HG02970 (cell line): ENCODE results near the gene GBF1.

Experiments
- ATAC-seq: cut with Tn5 transposase; IDR thresholded peaks from one replicate; pipeline ENCODE4 v1.9.1; 2021; ENCODE audit warnings: mild to moderate bottlenecking, moderate library complexity, moderate number of reproducible peaks; ENCODE audit not compliant: unreplicated experiment, low FRiP score

The GBF1 gene

DNA sequence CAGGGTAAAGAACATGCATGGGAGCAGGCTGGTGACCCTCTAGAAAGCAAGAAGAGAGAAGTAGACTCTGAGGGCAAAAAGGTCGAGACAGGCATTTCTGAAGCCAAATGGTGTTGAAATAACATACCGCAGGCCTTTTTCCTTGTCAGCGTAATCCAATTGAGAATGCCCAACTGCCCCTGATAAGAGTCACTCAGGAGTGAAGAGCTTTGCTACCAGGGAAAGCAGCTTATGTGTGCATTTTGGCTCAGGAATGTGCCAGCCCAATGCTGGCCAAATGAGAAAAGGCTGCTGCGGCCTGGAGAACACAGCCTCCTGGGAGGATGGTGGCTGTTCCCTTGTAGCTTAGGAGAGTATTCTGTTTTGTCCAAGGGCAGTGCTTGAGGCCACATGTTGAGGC lies 88.8 kb downstream of the GBF1 start:
- no peak for ATAC-seq

DNA sequence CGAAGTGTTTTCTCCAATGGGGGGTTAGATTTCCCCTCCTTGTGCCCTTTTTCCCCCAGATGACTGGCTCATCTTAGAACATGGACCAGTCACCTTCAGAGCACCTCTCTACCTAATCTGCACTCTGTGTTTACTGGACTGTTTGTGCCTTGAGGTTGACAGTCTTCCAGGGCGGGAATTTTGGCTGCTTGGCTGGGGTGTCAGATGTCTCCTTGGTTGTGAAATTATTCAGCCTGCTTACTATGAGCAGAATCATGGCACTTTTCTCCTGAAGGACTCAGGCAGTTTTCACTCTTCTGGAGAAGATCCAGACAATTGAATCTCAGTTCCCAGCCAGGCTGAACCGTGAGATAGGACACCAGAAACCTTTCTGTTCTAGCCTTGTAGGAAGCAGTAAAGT lies 89.9 kb downstream of the GBF1 start:
- ATAC-seq = no peak

DNA sequence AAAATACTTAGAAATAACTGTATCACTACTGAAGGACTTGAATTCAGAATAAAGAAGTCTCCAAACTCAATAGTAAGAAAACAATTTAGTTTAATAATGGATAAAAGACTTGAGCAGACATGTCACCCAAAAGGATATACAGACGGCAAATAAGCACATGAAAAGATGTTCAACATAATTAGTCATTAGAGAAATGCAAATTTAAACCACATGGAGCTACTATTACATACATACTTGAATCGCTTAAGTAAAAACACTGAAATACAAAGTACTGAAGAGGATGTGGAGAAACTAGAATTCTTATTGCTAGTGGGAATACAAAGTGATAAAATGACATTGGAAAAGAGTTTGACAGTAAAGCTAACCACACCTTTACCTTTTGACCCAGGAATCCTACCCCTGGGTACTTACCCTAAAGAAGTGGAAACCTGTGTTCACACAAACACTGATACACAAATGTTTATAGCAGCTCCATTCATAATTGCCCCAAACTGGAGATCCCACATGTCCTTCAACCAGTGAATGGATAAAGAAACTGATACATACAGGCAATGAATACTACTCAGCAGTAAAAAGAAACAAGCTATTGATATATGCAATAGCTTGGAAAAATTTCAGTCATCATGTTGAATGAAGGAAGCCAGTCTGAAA lies 95.8 kb downstream of the GBF1 start:
- ATAC-seq = no peak

GRCh38 chr10:102342458-102342857 lies 97.1 kb downstream of the GBF1 start:
- ATAC-seq = no peak

GRCh38 chr10:102342958-102343357 lies 97.6 kb downstream of the GBF1 start:
- ATAC-seq = no peak

DNA sequence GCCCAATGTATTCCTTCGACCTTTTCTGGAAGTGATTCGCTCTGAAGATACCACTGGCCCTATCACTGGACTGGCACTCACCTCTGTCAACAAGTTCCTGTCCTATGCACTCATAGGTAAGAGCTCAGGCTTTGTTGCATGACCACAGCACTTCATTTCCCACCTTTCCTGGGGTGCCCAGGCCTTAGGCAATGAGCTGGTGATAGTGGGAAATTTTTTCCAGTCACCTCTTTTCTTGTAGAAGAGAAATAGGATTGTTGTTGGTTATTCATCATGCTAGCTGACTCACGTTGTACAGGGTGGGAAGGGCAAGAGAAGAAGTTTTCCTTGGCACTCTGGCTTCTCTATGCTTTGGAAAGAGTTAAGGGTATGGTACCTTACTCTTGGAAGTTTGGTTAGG lies 98.7 kb downstream of the GBF1 start:
- ATAC-seq = no peak

- ATAC-seq = no peak
Measured at GRCh38 chr10:102347236-102347828, 102.0 kb downstream of the GBF1 start.

DNA sequence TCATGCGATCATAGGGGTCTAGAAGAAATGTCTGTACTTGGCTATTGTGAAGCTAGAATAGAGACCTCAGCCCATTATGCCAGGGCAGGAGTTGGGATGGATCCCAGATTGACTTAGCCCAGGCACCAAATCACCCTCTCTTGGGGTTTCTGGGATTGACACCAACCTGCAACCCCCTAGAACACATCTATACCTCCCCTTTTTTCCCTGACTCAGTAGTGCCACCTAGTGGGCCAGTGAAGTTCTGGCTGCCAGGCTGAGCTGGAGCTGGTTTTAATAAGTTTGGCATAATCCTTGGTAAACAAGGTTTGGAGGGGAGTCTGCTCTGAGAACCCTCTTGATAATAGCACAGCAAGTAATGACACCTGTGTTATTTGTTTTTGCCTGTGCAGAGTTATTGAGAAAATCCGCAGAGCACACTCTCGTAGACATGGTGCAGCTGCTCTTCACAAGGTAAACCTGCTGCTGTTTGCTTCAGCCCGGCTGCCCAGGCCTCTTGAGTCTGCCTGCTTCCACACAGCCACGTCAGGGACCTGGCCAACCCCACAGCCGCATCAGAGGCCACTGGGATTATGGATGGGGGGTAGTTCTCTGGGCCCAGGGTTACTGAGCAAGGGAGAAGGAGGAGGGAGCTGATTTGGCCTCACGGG lies 106.9 kb downstream of the GBF1 start:
- no peak for ATAC-seq

GRCh38 chr10:102354451-102354850 lies 109.1 kb downstream of the GBF1 start:
- no peak for ATAC-seq

DNA sequence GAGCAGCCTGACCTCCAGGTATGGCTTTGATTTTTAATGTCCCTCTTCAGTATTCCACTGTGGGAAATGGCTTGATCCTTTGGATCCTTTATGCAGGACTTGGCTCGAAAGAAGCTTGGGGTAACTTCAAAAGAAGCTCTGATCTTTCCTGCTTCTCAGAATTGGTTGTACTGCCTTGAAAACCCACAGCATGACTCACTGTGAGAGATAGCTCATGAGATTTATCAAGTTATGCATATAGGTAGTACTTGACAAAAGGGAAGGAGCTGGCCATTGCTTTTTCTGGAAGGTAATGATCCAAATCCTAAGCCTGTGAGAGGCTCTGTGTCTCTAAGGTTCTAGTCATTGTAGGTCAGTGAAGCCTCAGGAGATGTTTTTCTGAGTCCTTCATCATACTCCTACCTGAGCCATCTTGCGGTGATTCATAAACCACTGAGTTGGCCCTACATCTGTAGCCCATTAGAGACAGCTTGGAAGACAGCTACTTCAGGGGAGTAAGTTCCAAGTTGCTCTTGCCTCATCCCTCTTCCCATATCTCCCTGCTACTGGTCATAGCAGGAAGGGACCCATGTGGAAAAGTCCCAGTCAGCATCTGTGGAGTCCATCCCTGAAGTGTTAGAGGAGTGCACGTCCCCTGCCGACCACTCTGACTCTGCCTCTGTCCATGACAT lies 113.5 kb downstream of the GBF1 start:
- ATAC-seq = no peak

- ATAC-seq = no peak
Measured at GRCh38 chr10:102367441-102367840, 122.1 kb downstream of the GBF1 start.

- no peak for ATAC-seq
Measured at GRCh38 chr10:102368077-102368476, 122.7 kb downstream of the GBF1 start.

- ATAC-seq = no peak
Measured at GRCh38 chr10:102371295-102371694, 126.0 kb downstream of the GBF1 start.

DNA sequence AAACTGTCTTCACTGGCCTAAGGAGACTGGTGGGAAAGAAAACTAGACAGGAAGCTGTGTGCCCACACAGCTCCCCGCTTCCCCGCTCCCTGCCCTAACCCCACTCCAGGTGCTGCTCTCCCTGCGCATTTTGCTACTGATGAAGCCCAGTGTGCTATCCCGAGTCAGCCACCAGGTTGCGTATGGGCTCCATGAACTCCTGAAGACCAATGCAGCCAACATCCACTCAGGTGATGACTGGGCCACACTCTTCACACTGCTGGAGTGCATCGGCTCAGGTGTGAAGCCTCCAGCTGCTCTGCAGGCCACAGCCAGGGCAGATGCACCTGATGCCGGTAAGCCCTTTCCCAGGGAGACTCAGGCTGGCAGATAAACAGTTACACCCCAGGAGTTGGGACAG lies 129.9 kb downstream of the GBF1 start:
- no peak for ATAC-seq

- ATAC-seq = no peak
Measured at GRCh38 chr10:102375867-102376266, 130.5 kb downstream of the GBF1 start.

GRCh38 chr10:102376901-102377300 lies 131.6 kb downstream of the GBF1 start:
- ATAC-seq = no peak

GRCh38 chr10:102379383-102379782 lies 134.1 kb downstream of the GBF1 start:
- no peak for ATAC-seq

DNA sequence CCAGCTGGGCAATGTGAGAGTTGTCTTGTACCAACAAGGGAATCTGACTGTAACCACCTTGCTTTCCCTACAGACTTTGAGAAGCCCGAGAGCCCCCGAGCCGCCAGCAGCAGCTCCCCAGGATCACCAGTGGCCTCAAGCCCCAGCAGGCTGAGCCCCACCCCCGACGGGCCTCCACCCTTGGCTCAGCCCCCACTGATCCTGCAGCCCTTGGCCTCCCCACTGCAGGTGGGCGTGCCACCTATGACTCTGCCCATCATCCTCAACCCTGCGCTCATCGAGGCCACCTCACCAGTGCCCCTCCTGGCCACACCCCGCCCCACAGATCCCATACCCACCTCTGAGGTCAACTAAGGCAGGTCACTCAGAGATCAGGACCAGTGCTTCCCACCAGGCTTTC lies 136.7 kb downstream of the GBF1 start:
- no peak for ATAC-seq

DNA sequence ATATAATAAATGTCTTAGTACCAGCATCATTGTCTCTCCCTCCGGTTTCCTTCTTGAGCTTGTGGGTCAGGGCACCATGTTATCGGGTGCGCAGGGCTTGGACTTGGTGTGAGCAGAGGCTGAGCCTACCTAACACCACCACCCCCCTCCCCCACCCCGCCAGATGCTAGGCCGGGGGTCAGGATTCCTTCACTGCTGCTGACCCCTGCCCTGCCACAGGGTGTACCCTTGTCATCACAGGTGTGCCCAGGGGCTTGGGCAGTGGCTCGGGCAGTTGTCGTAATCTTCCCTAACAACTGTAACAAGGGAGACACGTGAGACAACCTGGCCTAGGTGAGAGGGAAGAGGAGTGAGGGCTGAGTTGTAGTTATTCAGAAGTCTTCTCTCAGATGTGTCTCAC lies 137.5 kb downstream of the GBF1 start:
- ATAC-seq = no peak

DNA sequence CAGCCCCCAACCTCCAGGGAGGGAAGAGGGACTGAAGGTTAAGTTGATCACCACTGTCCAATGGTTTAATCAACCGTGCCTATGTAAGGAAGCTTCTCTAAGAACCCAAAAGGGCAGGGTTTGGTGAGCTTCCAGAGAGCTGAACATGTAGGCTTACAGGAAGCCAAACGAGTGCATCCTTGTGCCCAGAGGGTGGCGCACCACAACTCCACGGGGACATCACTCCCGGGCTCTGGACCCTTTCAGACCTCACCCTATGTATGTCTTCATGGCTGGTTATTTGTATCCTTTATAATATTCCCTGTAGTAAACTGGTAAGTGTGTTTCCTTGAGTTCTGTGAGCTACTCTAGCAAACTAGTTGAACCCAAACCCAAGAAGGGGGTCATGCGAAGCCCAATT lies 138.7 kb downstream of the GBF1 start:
- no peak for ATAC-seq

DNA sequence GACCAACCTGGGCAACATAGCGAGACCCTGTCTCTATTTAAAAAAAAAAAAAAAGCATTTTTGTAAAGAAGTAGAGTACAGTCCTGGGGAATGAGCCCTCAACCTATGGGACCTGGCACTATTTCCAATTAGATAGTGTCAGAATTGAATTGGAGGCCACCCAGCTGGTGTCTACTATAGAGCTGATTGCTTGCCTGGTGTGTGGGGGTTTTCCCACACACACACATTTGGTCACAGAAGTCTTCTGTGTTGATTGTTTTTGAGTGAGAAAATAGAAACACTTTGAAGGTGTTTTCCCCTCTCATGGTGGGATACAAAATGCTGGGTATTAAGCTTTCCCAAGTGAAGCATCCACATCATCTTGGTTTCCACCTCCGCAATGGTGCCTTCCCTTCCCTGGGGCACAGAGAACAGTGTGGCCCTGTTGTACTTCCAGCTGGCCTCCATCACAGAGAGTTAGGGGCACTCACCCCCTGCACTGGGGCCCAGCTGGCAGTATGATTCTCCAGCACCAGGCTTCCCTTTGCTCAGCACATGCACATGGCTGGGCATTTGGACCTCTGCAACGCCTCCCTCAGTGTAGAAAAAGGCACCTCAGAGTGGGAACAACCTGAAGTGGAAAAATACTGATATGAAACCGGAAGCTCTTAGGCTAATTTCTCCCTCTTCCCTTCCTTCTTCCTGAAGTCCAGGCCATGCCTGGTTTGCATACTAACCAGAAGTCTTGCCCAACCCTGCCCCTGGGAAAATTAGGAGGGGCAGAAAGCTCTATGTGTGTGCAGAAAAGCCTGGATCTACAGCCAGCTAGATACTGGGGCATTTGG lies 139.5 kb downstream of the GBF1 start:
- ATAC-seq = no peak
